ENCODE data around the gene PRKCD. TPM values are rescaled to one million over a fixed set of nuclear protein-coding genes. Genes with fewer than 3 reads are reported as not detected.

PRKCD gene
- total and polyA plus RNA-seq, 9 of the 15 experiments (the other 6 are each of a cell fraction or from before 2014, with no cell fraction given), result 2.5 to 19.5 (median 6.1) TPM

GRCh38 chr3:53137835-53138446 lies 23.1 kb upstream of the PRKCD start:
- no TSS peak for BruUV-seq (replicated peaks)
- no peaks in the 10 kb centered on the region for H3K9me1 ChIP-seq (ENCODE audit: control insufficient read depth, insufficient read depth, low read length)
- H3K4me1 ChIP-seq (replicated peaks in 1 of 2; ENCODE audit: control insufficient read depth in 2 of 2, insufficient read depth in 2 of 2, low read length in 2 of 2), result peaks cover 3 to 5% of the 10 kb centered on the region in 2 experiments; a peak in 3 of 5 replicates
- ChIA-PET POLR2A (no interaction called here), CTCF (ENCODE audit: low intra/inter-chr PET ratio) (no interaction called here)
- no peak overlapping the region for H3K9ac ChIP-seq (ENCODE audit: insufficient read depth in 1 of 2, low read depth in 2 of 2, low read length in 2 of 2)
- H3K27me3 ChIP-seq (ENCODE audit: control insufficient read depth in 2 of 2, insufficient read depth in 2 of 2, low read length in 2 of 2), result no peaks in the 10 kb centered on the region
- no peak overlapping the region for H3K4me3 ChIP-seq
- H4K20me1 ChIP-seq (replicated peaks; ENCODE audit: control insufficient read depth, insufficient read depth, low read length), result no peaks in the 10 kb centered on the region
- H3K4me2 ChIP-seq (ENCODE audit: insufficient read depth, low read length), result no peak overlapping the region
- no peak for FAIRE-seq
- ATAC-seq, result no peak
- no peak overlapping the region for H2AFZ ChIP-seq (ENCODE audit: low read depth, low read length)
- in situ Hi-C loops (cut with MboI) (no loop called here), intact Hi-C loops (cut with micrococcal nuclease) (no loop called here)
- no peaks in the 10 kb centered on the region for H3K9me3 ChIP-seq (replicated peaks; ENCODE audit: control insufficient read depth, insufficient read depth, low read depth, low read length)
- WGBS (ENCODE audit: insufficient coverage, low coverage, missing lambda C conversion rate), result 53% methylated on average over 4 of the region's 4 CpGs
- no peaks in the 10 kb centered on the region for H3K36me3 ChIP-seq (ENCODE audit: control insufficient read depth, insufficient read depth, low read length)
- no peak overlapping the region for H3K27ac ChIP-seq (ENCODE audit: extremely low read depth, low read depth, low read length)
- H3K79me2 ChIP-seq (ENCODE audit: control insufficient read depth, insufficient read depth, low read length), result no peaks in the 10 kb centered on the region
- no peak for DNase-seq (ENCODE audit: extremely low read depth in 1 of 4, low spot score in 3 of 4)
- peak; percentile 34; the same call in 1 of the 2 replicates for TF ChIP-seq MYC (IDR thresholded peaks at IDR 0.05; ENCODE audit: low read depth, low read length)
- no peak for TF ChIP-seq MYC (CRISPR knock-in tag; IDR thresholded peaks at IDR 0.05; ENCODE audit: borderline replicate concordance, low read depth)
- TF ChIP-seq ATF7 (IDR thresholded peaks at IDR 0.05), result peak; percentile 74
- 0 out of 2 replicates have a peak, but pooled peaks have one; percentile 24 for TF ChIP-seq L3MBTL2 (IDR thresholded peaks at IDR 0.05)
- peak; percentile 47; the same call in 1 of the 2 replicates for TF ChIP-seq CEBPG (CRISPR knock-in tag; IDR thresholded peaks at IDR 0.05)
- TF ChIP-seq CEBPG (tag; conservative IDR thresholded peaks at IDR 0.05 in 1 of 2, IDR thresholded peaks at IDR 0.05 in 1 of 2), result peak in 1 of 2 experiments; percentile 84; a peak in 2 of 4 replicates
- TF ChIP-seq TAF9B (IDR thresholded peaks at IDR 0.05; ENCODE audit: partially characterized antibody), result no peak
- peak; percentile 76 for TF ChIP-seq ESRRA (IDR thresholded peaks at IDR 0.05; ENCODE audit: borderline replicate concordance, low read depth)
- no peak for TF ChIP-seq SMAD4 (CRISPR knock-in tag; conservative IDR thresholded peaks at IDR 0.05)
- TF ChIP-seq, protein P1, sequence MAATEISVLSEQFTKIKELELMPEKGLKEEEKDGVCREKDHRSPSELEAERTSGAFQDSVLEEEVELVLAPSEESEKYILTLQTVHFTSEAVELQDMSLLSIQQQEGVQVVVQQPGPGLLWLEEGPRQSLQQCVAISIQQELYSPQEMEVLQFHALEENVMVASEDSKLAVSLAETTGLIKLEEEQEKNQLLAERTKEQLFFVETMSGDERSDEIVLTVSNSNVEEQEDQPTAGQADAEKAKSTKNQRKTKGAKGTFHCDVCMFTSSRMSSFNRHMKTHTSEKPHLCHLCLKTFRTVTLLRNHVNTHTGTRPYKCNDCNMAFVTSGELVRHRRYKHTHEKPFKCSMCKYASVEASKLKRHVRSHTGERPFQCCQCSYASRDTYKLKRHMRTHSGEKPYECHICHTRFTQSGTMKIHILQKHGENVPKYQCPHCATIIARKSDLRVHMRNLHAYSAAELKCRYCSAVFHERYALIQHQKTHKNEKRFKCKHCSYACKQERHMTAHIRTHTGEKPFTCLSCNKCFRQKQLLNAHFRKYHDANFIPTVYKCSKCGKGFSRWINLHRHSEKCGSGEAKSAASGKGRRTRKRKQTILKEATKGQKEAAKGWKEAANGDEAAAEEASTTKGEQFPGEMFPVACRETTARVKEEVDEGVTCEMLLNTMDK (IDR thresholded peaks at IDR 0.05; ENCODE audit: borderline replicate concordance, insufficient read depth, low read depth, low read length, poor library complexity, severe bottlenecking), result no peak
- 0 out of 2 replicates have a peak, but pooled peaks have one; percentile 16 for TF ChIP-seq JUN (IDR thresholded peaks at IDR 0.05; ENCODE audit: borderline replicate concordance, low read depth, low read length)
- no peak for TF ChIP-seq JUN (CRISPR knock-in tag; IDR thresholded peaks at IDR 0.05; ENCODE audit: borderline replicate concordance)
- no peak for TF ChIP-seq RBM25 (IDR thresholded peaks at IDR 0.05; ENCODE audit: low read depth, low read length, severe bottlenecking)
- 0 out of 2 replicates have a peak, but pooled peaks have one; percentile 23 for TF ChIP-seq BACH1 (tag; IDR thresholded peaks at IDR 0.05)
- TF ChIP-seq, protein P2, sequence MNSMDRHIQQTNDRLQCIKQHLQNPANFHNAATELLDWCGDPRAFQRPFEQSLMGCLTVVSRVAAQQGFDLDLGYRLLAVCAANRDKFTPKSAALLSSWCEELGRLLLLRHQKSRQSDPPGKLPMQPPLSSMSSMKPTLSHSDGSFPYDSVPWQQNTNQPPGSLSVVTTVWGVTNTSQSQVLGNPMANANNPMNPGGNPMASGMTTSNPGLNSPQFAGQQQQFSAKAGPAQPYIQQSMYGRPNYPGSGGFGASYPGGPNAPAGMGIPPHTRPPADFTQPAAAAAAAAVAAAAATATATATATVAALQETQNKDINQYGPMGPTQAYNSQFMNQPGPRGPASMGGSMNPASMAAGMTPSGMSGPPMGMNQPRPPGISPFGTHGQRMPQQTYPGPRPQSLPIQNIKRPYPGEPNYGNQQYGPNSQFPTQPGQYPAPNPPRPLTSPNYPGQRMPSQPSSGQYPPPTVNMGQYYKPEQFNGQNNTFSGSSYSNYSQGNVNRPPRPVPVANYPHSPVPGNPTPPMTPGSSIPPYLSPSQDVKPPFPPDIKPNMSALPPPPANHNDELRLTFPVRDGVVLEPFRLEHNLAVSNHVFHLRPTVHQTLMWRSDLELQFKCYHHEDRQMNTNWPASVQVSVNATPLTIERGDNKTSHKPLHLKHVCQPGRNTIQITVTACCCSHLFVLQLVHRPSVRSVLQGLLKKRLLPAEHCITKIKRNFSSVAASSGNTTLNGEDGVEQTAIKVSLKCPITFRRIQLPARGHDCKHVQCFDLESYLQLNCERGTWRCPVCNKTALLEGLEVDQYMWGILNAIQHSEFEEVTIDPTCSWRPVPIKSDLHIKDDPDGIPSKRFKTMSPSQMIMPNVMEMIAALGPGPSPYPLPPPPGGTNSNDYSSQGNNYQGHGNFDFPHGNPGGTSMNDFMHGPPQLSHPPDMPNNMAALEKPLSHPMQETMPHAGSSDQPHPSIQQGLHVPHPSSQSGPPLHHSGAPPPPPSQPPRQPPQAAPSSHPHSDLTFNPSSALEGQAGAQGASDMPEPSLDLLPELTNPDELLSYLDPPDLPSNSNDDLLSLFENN (IDR thresholded peaks at IDR 0.05; ENCODE audit: low read depth in 2 of 2, low read length in 2 of 2), result no peak
